ENCODE data around the gene MAP3K7CL.

DNA sequence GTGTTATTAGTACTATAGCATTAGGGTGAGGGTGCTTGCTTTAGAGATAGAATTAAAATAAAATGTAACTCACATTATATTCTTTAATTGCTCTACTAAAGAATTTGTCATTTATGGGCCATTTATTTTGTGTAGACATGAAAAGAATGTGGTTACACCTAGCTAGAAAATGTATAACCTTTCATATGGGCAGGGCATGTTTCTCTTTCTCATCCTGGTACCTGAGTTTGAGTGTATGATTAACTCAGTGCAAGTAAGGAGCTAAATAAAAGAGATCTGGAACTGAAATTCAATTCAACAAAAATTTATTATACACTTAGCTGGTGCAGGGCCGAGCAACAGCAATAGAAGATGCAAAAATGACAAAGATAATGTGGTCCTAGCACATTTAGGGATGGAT is 47.4 kb downstream of the MAP3K7CL start:
- no peak for TF ChIP-seq POLR2A (IDR thresholded peaks at IDR 0.05)
- TF ChIP-seq, protein P1, sequence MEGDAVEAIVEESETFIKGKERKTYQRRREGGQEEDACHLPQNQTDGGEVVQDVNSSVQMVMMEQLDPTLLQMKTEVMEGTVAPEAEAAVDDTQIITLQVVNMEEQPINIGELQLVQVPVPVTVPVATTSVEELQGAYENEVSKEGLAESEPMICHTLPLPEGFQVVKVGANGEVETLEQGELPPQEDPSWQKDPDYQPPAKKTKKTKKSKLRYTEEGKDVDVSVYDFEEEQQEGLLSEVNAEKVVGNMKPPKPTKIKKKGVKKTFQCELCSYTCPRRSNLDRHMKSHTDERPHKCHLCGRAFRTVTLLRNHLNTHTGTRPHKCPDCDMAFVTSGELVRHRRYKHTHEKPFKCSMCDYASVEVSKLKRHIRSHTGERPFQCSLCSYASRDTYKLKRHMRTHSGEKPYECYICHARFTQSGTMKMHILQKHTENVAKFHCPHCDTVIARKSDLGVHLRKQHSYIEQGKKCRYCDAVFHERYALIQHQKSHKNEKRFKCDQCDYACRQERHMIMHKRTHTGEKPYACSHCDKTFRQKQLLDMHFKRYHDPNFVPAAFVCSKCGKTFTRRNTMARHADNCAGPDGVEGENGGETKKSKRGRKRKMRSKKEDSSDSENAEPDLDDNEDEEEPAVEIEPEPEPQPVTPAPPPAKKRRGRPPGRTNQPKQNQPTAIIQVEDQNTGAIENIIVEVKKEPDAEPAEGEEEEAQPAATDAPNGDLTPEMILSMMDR (IDR thresholded peaks at IDR 0.05): no peak

Measured in vagina (tissue), 2 donors.